Measurements from ENCODE around the gene DPF3. TPM values are rescaled to one million over a fixed set of nuclear protein-coding genes. Genes with fewer than 3 reads are reported as not detected.

Gene DPF3
- total and polyA plus RNA-seq, 4 donors, result 0.17 to 3.9 (median 0.52) TPM

DNA sequence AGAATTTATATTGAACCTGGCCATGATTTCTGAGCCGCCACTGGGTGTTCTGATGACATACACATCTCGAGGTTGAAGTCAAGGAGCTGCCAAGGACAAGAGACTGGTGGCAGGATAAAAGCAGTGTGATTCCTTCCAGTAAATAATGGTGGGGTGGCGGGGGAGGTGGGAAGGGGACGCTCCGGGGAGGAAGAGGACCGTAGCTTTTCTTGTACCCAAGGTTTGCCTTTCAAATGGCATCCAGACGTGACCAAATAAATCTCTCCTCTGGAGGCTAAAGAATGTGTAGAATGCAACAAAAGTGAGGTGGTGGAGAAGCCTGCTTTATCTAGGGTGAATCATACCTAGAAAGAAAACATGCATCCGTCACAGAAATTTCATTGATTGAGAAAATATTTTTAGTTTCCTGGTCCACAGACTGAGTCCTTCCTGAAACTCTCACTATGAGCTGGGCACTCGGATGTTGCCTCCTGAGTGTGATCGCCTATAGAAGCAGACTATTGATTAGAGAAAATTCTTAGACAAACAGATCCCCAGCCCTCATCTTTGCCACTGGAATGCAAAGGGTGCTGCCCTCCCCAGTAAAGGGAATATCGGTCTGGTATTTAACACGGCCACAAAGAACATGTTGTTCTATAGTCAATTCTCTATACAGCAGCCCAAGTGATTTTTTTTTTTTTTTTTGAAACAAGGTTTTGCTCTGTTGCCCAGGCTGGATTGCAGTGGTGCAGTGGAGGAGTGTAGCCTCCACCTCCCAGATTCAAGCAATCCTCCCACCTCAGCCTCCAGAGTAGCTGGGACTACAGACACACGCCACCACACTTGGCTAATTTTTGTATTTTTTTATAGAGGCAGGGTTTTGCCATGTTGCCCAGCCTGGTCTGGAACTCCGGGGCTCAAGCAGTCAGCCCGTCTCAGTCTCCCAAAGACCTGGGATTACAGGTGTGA, 112.1 kb downstream of the DPF3 start:
- Histone ChIP-seq H3K9ac (ENCODE audit: insufficient read depth in 1 of 2, low read length in 2 of 2) (no peak overlapping the region), H3K36me3 (ENCODE audit: control insufficient read depth in 4 of 4, insufficient read depth in 4 of 4, low read length in 4 of 4) (no peaks in the 10 kb centered on the region), H3K27me3 (ENCODE audit: control insufficient read depth in 3 of 3, insufficient read depth in 3 of 3, low read length in 2 of 3) (no peaks in the 10 kb centered on the region), H3K4me3 (no peak overlapping the region), H3K4me1 (ENCODE audit: control insufficient read depth in 5 of 5, insufficient read depth in 5 of 5, low read length in 5 of 5) (peaks cover 0 to 8% (median 2%) of the 10 kb centered on the region in 5 donors), H3K9me3 (ENCODE audit: control insufficient read depth in 4 of 4, insufficient read depth in 3 of 4, low read length in 3 of 4) (peaks cover 0 to 4% (median 0%) of the 10 kb centered on the region in 4 donors), H3K27ac (ENCODE audit: low read depth in 1 of 2, low read length in 1 of 2) (peak overlapping the region in 1 of 2 donors; percentile 49)
- ATAC-seq (ENCODE audit: insufficient read depth, low FRiP score), result no peak
- peak in 1 of 3 donors; percentile 24 for DNase-seq
- no peak for TF ChIP-seq CTCF (IDR thresholded peaks at IDR 0.05; ENCODE audit: control extremely low read depth, extremely low read depth)
- WGBS, 2 donors, result 69 to 78% methylated on average over 15 of the region's 15 CpGs

DNA sequence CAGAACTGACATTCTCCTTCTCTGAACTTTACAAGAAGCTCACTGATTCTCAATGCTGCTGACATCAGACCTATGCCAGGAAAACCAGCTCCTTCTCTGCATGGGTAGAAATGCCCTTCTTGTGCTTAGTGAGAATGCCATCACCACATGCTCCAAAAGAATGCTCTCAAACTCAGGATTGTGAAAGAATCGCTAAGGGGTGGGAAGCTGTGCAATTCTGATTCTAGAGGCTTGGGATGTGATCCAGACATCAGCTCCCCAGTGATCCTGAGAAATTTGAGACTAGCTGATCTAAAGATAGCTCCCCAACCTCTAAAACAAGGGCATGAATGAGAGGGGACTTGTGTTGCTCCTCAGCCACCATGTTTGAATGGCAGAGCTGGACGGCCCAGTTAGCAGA, 113.2 kb downstream of the DPF3 start:
- WGBS, 2 donors, result 71 to 74% methylated on average over 2 of the region's 2 CpGs
- Histone ChIP-seq H3K4me3 (no peak overlapping the region), H3K9ac (ENCODE audit: insufficient read depth in 1 of 2, low read length in 2 of 2) (no peak overlapping the region), H3K4me1 (ENCODE audit: control insufficient read depth in 5 of 5, insufficient read depth in 5 of 5, low read length in 5 of 5) (peaks cover 0 to 9% (median 2%) of the 10 kb centered on the region in 5 donors), H3K36me3 (ENCODE audit: control insufficient read depth in 4 of 4, insufficient read depth in 4 of 4, low read length in 4 of 4) (no peaks in the 10 kb centered on the region), H3K9me3 (ENCODE audit: control insufficient read depth in 4 of 4, insufficient read depth in 3 of 4, low read length in 3 of 4) (peaks cover 0 to 4% (median 0%) of the 10 kb centered on the region in 4 donors), H3K27ac (ENCODE audit: low read depth in 1 of 2, low read length in 1 of 2) (no peak overlapping the region), H3K27me3 (ENCODE audit: control insufficient read depth in 3 of 3, insufficient read depth in 3 of 3, low read length in 2 of 3) (no peaks in the 10 kb centered on the region)
- no peak for TF ChIP-seq CTCF (IDR thresholded peaks at IDR 0.05; ENCODE audit: control extremely low read depth, extremely low read depth)
- DNase-seq (peak in 1 of 3 donors; percentile 44), ATAC-seq (ENCODE audit: insufficient read depth, low FRiP score) (no peak)

GRCh38 chr14:72779679-72780078, 114.2 kb downstream of the DPF3 start:
- peaks cover 0 to 4% (median 0%) of the 10 kb centered on the region in 4 donors for H3K9me3 ChIP-seq (ENCODE audit: control insufficient read depth in 4 of 4, insufficient read depth in 3 of 4, low read length in 3 of 4)
- H3K4me3 ChIP-seq, result no peak overlapping the region
- peaks cover 0 to 9% (median 2%) of the 10 kb centered on the region in 5 donors for H3K4me1 ChIP-seq (ENCODE audit: control insufficient read depth in 5 of 5, insufficient read depth in 5 of 5, low read length in 5 of 5)
- H3K27ac ChIP-seq (ENCODE audit: low read depth in 1 of 2, low read length in 1 of 2), result no peak overlapping the region
- no peaks in the 10 kb centered on the region for H3K36me3 ChIP-seq (ENCODE audit: control insufficient read depth in 4 of 4, insufficient read depth in 4 of 4, low read length in 4 of 4)
- no peak for TF ChIP-seq CTCF (IDR thresholded peaks at IDR 0.05; ENCODE audit: control extremely low read depth, extremely low read depth)
- no peak for DNase-seq
- H3K27me3 ChIP-seq (ENCODE audit: control insufficient read depth in 3 of 3, insufficient read depth in 3 of 3, low read length in 2 of 3), result no peaks in the 10 kb centered on the region
- H3K9ac ChIP-seq (ENCODE audit: insufficient read depth in 1 of 2, low read length in 2 of 2), result no peak overlapping the region
- ATAC-seq (ENCODE audit: insufficient read depth, low FRiP score), result no peak
- WGBS, 2 donors, result 92 to 93% methylated on average over 2 of the region's 2 CpGs

Measured in lung (tissue), 12 donors.